ENCODE results near the gene C9orf43.
A peak's percentile ranks its signal among the peaks of the same experiment; 100 is the strongest.
"Not testable (repeated sequence)": the region's sequence is repeated elsewhere in the genome, so short reads cannot be mapped to it uniquely, and the experiment has no call there.

The C9orf43 gene

GRCh38 chr9:113406873-113407511 lies 3.6 kb upstream of the C9orf43 start:
- not testable (repeated sequence) for H3K9ac ChIP-seq (ENCODE audit: low read length); H3K27me3 ChIP-seq (ENCODE audit: control insufficient read depth, insufficient read depth, low read length); H3K4me1 ChIP-seq (ENCODE audit: control insufficient read depth, insufficient read depth, low read length); H3K27ac ChIP-seq (ENCODE audit: low read depth, low read length); H3K4me3 ChIP-seq (ENCODE audit: low read length); H3K36me3 ChIP-seq (ENCODE audit: control insufficient read depth, insufficient read depth, low read length)

DNA sequence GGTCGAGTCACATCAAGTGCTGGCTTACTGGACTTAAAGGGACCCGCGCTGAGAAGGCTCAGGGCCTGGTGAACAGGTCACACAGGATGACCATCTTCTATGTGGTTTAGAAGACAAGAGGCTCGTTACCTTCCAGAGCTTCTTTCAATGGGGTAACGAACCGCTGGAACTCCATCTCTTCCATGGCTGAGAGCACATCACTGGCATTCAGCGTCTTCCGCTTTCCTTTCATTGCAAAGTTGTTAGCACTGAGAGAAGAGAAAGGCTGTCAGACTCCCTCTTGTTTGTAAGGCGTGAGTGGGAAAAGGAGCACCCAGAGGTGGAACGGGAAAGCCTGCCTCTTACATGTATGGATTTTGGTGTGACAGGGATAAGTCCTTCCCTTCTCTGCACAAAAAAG lies 1.1 kb upstream of the C9orf43 start:
- Histone ChIP-seq H3K27ac (ENCODE audit: low read depth, low read length) (peak overlapping the region; percentile 99), H3K9ac (ENCODE audit: low read length) (peak overlapping the region; percentile 78), H3K27me3 (ENCODE audit: control insufficient read depth, insufficient read depth, low read length) (no peaks in the 10 kb centered on the region), H3K4me1 (ENCODE audit: control insufficient read depth, insufficient read depth, low read length) (peaks cover 5% of the 10 kb centered on the region), H3K36me3 (ENCODE audit: control insufficient read depth, insufficient read depth, low read length) (peaks cover 6% of the 10 kb centered on the region), H3K4me3 (ENCODE audit: low read length) (peak overlapping the region; percentile 93)

- Histone ChIP-seq H3K36me3 (ENCODE audit: control insufficient read depth, insufficient read depth, low read length) (peaks cover 6% of the 10 kb centered on the region), H3K4me1 (ENCODE audit: control insufficient read depth, insufficient read depth, low read length) (peaks cover 5% of the 10 kb centered on the region), H3K4me3 (ENCODE audit: low read length) (peak overlapping the region; percentile 93), H3K27me3 (ENCODE audit: control insufficient read depth, insufficient read depth, low read length) (no peaks in the 10 kb centered on the region), H3K9ac (ENCODE audit: low read length) (peak overlapping the region; percentile 78), H3K27ac (ENCODE audit: low read depth, low read length) (peak overlapping the region; percentile 99)
These were observed 702 bp upstream of the C9orf43 start for GRCh38 chr9:113409883-113410206.

DNA sequence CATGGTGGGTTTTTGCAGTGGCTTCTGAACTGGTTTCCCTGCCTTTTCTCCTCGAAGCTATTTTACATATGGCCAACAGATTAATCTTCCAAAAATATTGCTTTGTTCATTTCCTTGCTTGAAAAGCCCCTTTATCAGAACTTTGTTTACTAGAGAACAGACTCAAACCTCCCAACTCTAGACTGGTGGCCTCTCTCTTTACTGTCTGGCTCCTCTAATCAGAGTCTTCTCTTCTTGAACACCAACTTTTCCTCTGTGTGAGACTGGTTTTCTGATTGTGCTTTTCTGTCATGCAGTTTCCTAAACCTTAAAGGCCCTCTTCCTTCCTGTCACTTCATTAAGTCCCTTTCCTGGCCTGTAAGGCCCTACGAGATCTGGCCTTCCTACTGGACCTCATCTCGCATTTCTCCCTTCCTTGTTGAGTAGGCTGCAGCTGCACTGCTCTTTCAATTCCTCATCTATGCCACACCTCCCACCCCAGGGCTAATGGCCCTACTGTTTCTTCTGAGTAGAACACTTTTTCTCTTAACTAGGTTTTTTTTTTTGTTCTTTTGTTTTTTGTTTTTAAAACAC lies 5.7 kb downstream of the C9orf43 start:
- Histone ChIP-seq H3K27me3 (ENCODE audit: control insufficient read depth, insufficient read depth, low read length) (no peaks in the 10 kb centered on the region), H3K4me3 (ENCODE audit: low read length) (no peak overlapping the region), H3K9ac (ENCODE audit: low read length) (no peak overlapping the region), H3K36me3 (ENCODE audit: control insufficient read depth, insufficient read depth, low read length) (no peaks in the 10 kb centered on the region), H3K4me1 (ENCODE audit: control insufficient read depth, insufficient read depth, low read length) (no peaks in the 10 kb centered on the region), H3K27ac (ENCODE audit: low read depth, low read length) (no peak overlapping the region)

- Histone ChIP-seq H3K27ac (ENCODE audit: low read depth, low read length) (no peak overlapping the region), H3K9ac (ENCODE audit: low read length) (no peak overlapping the region), H3K4me3 (ENCODE audit: low read length) (no peak overlapping the region), H3K4me1 (ENCODE audit: control insufficient read depth, insufficient read depth, low read length) (no peaks in the 10 kb centered on the region), H3K27me3 (ENCODE audit: control insufficient read depth, insufficient read depth, low read length) (no peaks in the 10 kb centered on the region), H3K36me3 (ENCODE audit: control insufficient read depth, insufficient read depth, low read length) (no peaks in the 10 kb centered on the region)
These were observed 6.8 kb downstream of the C9orf43 start for GRCh38 chr9:113417370-113417769.

DNA sequence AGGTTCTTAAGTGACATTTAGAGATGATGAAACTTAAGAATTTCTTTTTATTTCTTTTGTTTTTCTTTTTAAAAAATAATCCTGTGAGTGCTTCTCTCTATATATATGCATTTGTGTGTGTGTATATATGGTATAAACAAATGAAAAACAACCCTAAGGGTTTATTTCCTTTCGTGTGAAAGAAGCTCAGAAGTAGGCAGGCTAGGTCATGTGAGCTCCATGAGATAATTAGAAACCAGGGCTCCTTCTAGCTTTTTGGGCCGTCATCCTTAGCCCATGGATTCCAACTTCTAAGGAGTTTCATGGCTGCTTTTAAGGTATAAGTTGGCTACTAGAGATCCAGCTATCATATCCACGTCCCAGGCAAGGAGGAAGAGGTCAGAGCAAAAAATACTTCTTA lies 11.2 kb downstream of the C9orf43 start:
- H3K36me3 ChIP-seq (ENCODE audit: control insufficient read depth, insufficient read depth, low read length) = no peaks in the 10 kb centered on the region
- no peak overlapping the region for H3K27ac ChIP-seq (ENCODE audit: low read depth, low read length)
- no peaks in the 10 kb centered on the region for H3K4me1 ChIP-seq (ENCODE audit: control insufficient read depth, insufficient read depth, low read length)
- H3K4me3 ChIP-seq (ENCODE audit: low read length) = no peak overlapping the region
- H3K9ac ChIP-seq (ENCODE audit: low read length) = no peak overlapping the region
- H3K27me3 ChIP-seq (ENCODE audit: control insufficient read depth, insufficient read depth, low read length) = no peaks in the 10 kb centered on the region

DNA sequence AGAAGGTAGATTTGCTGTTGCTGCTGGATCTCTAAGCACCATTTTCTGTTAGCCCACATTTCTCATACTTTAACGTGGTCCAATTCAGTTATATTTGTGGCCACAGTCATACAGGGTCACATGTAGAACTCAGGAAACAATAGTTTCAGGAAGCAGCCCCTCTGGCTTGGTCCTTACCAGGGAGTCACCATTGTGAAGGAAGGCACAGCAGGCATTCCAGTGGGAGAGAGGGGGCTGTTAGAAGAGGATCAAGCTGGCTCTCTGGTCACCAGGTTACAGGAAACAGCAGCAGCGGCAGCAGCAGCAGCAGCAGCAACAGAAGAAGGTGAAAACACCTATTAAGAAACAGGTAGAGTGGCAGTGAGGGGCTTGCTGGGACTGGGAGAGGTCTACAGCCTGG lies 14.5 kb downstream of the C9orf43 start:
- H3K4me1 ChIP-seq (ENCODE audit: control insufficient read depth, insufficient read depth, low read length) = no peaks in the 10 kb centered on the region
- no peak overlapping the region for H3K9ac ChIP-seq (ENCODE audit: low read length)
- no peak overlapping the region for H3K4me3 ChIP-seq (ENCODE audit: low read length)
- no peaks in the 10 kb centered on the region for H3K27me3 ChIP-seq (ENCODE audit: control insufficient read depth, insufficient read depth, low read length)
- H3K27ac ChIP-seq (ENCODE audit: low read depth, low read length) = no peak overlapping the region
- no peaks in the 10 kb centered on the region for H3K36me3 ChIP-seq (ENCODE audit: control insufficient read depth, insufficient read depth, low read length)

DNA sequence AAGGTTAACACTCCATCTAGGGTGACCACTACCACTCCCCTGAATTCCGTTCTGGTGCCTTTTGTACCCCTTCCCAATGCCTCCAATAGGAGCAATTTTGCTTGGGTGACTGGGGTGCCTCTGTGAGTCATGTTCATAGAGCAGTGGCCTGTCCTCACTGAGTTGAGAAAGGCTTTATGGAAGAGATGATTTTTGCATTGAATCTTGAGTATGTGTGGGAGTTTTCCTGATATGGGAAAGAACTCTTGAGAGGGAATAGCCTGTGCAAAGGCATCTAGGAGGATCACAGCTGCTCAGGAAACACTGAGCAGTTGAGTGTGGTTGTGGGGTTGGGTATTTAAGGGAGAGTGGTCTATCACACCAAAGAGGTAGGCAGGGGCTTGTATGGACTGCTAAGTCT lies 16.2 kb downstream of the C9orf43 start:
- no peak overlapping the region for H3K27ac ChIP-seq (ENCODE audit: low read depth, low read length)
- no peak overlapping the region for H3K4me3 ChIP-seq (ENCODE audit: low read length)
- no peak overlapping the region for H3K9ac ChIP-seq (ENCODE audit: low read length)
- H3K27me3 ChIP-seq (ENCODE audit: control insufficient read depth, insufficient read depth, low read length) = no peaks in the 10 kb centered on the region
- H3K4me1 ChIP-seq (ENCODE audit: control insufficient read depth, insufficient read depth, low read length) = no peaks in the 10 kb centered on the region
- H3K36me3 ChIP-seq (ENCODE audit: control insufficient read depth, insufficient read depth, low read length) = no peaks in the 10 kb centered on the region

DNA sequence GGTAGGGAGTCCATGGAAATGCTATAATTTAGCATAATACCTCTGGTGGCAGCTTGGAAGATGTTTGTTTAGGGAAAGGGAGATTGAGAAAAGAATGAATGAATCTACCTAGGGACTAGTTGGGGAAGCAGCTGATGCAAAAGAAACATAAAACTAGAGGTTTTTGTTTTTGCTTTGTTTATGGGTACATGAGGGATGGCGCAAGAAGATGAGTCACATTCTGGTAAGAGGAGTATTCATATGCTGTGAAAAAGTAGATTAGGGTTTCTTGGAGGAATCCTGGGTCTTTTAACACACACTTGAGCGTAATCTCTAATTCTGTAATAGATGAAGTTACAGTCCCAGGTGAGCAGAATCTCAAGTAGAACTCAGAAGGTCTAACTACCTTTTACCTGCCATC lies 17.1 kb downstream of the C9orf43 start:
- no peaks in the 10 kb centered on the region for H3K36me3 ChIP-seq (ENCODE audit: control insufficient read depth, insufficient read depth, low read length)
- H3K4me1 ChIP-seq (ENCODE audit: control insufficient read depth, insufficient read depth, low read length) = no peaks in the 10 kb centered on the region
- H3K27ac ChIP-seq (ENCODE audit: low read depth, low read length) = no peak overlapping the region
- H3K9ac ChIP-seq (ENCODE audit: low read length) = no peak overlapping the region
- no peaks in the 10 kb centered on the region for H3K27me3 ChIP-seq (ENCODE audit: control insufficient read depth, insufficient read depth, low read length)
- H3K4me3 ChIP-seq (ENCODE audit: low read length) = no peak overlapping the region

- Histone ChIP-seq H3K4me1 (ENCODE audit: control insufficient read depth, insufficient read depth, low read length) (no peaks in the 10 kb centered on the region), H3K9ac (ENCODE audit: low read length) (no peak overlapping the region), H3K36me3 (ENCODE audit: control insufficient read depth, insufficient read depth, low read length) (no peaks in the 10 kb centered on the region), H3K4me3 (ENCODE audit: low read length) (no peak overlapping the region), H3K27ac (ENCODE audit: low read depth, low read length) (no peak overlapping the region), H3K27me3 (ENCODE audit: control insufficient read depth, insufficient read depth, low read length) (no peaks in the 10 kb centered on the region)
These were observed 17.6 kb downstream of the C9orf43 start for GRCh38 chr9:113428062-113428615.

- Histone ChIP-seq H3K36me3 (ENCODE audit: control insufficient read depth, insufficient read depth, low read length) (no peaks in the 10 kb centered on the region), H3K27ac (ENCODE audit: low read depth, low read length) (no peak overlapping the region), H3K9ac (ENCODE audit: low read length) (no peak overlapping the region), H3K27me3 (ENCODE audit: control insufficient read depth, insufficient read depth, low read length) (no peaks in the 10 kb centered on the region), H3K4me3 (ENCODE audit: low read length) (no peak overlapping the region), H3K4me1 (ENCODE audit: control insufficient read depth, insufficient read depth, low read length) (no peaks in the 10 kb centered on the region)
These were observed 20.6 kb downstream of the C9orf43 start for GRCh38 chr9:113431191-113431590.

GRCh38 chr9:113436728-113437515 lies 26.4 kb downstream of the C9orf43 start:
- no peaks in the 10 kb centered on the region for H3K27me3 ChIP-seq (ENCODE audit: control insufficient read depth, insufficient read depth, low read length)
- no peak overlapping the region for H3K9ac ChIP-seq (ENCODE audit: low read length)
- no peaks in the 10 kb centered on the region for H3K36me3 ChIP-seq (ENCODE audit: control insufficient read depth, insufficient read depth, low read length)
- H3K4me1 ChIP-seq (ENCODE audit: control insufficient read depth, insufficient read depth, low read length) = no peaks in the 10 kb centered on the region
- no peak overlapping the region for H3K4me3 ChIP-seq (ENCODE audit: low read length)
- H3K27ac ChIP-seq (ENCODE audit: low read depth, low read length) = no peak overlapping the region

Measured in rectal smooth muscle tissue (tissue), 1 donor.